GM19455 (cell line): ENCODE results near the gene HCFC1.

Source experiments
- ATAC-seq: cut with Tn5 transposase; IDR thresholded peaks from one replicate; pipeline ENCODE4 v1.9.1; 2021; ENCODE audit not compliant: unreplicated experiment

Gene HCFC1

DNA sequence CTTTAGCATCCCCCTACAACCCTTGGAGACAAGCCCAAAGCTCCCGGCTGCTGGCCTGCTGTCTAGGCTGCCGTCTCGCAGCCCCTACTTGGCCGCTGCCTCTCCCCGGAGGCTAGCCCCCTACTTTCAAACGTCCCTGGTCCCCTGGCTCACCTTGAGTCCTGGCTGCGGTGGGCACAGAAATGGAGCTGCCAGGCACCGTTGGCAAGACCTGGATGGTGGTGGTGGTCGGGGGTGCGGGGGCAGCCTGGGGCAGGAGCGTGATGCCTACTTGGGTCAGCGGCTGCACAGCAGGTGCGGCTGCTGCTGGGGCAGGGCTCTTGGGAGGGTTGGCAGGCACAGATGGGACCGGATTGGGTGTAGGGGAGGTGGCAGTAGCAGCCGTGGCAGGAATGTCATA, 12.0 kb downstream of the HCFC1 start:
- no peak for ATAC-seq

DNA sequence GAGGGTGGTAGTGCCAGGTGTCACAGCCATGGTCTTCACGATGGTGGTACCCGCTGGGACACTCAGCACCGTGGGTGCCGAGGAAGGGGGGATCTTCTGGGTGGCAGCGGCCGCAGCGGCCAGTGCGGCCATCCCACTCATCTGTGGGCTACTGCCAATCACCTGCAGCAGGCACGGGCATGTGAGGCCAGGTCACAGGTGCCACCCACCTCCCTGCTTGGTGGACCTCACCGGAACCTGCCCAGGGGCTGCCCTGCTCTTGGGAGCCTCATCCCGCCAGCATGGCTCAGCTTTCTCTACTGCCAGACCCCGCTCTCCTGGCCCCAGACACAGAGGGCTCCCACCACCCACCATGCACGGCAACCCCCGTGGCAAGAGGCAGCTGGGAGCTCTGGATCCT, 13.0 kb downstream of the HCFC1 start:
- no peak for ATAC-seq

GRCh38 chrX:153957224-153957623, 14.4 kb downstream of the HCFC1 start:
- no peak for ATAC-seq

DNA sequence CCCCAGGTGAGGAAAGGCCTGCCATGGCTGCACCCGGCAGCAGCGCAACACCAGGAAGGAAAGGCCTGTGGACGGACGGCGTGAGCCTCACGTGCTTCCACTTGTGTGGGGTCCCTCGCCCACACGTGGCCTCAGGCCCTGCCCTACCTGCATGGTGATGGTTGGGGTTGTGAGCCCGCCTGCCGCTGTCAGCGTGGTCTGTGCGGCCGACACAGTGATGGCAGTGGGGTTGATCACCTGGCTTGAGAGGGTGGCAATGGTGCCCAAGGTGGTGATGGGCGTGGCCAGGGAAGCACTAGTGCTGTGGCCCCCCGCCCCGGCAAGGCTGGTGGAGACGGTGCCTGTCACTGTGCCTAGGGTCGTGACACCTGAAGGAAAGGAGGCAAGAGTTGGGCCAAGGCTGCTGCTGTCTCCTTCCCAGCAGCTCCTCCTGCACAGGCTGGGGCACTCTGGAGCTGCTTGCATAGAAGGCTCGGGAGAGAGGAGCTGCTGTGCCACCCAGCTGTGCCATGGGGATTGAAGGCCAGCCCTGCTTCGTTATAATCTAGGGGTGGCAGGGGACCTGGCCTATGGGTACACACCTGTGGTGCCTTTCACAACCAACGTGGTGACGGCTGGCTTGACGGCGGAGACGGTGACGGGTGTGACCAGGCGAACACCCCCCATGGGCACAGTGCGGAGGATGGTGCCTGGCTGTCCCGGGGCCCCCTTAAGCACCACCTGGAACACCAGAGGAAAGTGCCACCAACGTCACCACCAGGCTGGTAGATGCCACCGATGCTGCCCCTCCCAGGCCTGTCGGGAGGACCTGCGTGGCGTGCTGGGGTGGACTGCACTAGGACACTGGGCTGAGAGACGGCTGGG, 15.3 kb downstream of the HCFC1 start:
- no peak for ATAC-seq

- ATAC-seq: no peak
Measured at GRCh38 chrX:153955228-153955732, 16.3 kb downstream of the HCFC1 start.

DNA sequence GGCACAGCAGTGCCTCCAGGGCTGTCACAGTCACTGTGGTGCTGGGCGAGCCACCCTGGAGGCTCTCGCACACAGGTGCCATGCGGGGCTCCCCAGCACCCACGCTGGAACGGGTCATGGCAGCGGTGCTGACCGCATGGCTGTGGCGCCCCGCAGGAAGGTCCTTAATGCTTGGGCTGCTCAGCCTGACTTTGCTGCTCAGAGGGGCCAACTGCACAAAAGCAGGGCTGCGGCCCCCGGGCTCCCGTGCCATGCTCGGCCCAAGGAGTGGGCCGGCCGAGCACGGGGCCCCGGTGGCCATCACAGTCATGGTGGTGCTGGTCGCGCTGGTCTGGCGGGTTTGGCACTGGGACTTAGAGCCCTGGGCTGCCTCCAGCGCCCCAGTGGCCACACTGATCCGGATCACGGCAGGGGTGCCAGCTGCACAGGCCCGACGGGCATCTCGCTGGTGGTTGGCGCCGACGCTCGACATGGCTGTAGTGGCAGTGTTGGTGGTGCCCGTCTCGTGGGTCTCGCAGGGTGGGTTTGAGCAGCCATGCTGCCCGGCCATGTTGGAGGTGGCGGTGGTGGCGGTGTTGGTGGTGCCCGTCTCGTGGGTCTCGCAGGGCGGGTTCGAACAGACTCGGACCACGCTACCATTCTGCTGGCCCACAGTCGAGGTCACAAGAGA, 16.9 kb downstream of the HCFC1 start:
- no peak for ATAC-seq

DNA sequence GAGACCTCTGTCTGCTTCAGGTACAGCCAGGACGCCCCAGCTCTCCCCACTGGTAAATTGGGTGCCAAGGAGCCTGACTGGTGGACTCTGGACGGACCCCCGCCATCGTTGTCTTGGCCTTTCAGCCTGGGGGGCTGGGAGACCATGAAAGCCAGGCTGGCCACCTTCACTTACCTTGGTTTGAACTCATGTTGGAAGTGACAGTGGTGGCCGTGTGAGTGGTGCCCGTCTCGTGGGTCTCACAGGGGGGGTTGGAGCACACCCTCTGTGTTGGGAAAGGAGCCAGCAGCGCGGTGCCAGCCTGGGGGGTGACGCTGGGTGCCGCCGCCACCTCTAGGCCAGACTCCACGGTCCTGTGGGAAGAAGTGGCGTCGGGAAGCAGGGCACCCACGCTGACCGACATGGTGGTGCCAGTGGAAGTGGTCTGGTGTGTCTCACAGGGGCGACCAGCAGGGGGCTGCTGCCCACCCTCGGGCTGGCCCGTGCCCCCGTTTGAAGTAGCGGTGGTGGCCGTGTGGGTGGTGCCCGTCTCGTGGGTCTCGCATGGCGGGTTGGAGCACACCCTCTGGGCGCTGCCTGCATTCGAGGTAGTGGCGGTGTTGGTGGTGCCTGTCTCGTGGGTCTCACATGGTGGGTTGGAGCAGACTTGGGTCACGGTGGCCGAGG, 17.6 kb downstream of the HCFC1 start:
- no peak for ATAC-seq

- ATAC-seq: no peak
Measured at GRCh38 chrX:153953342-153953830, 18.2 kb downstream of the HCFC1 start.

GRCh38 chrX:153952373-153953026, 19.1 kb downstream of the HCFC1 start:
- ATAC-seq: no peak

GRCh38 chrX:153951683-153952372, 19.8 kb downstream of the HCFC1 start:
- ATAC-seq: no peak

DNA sequence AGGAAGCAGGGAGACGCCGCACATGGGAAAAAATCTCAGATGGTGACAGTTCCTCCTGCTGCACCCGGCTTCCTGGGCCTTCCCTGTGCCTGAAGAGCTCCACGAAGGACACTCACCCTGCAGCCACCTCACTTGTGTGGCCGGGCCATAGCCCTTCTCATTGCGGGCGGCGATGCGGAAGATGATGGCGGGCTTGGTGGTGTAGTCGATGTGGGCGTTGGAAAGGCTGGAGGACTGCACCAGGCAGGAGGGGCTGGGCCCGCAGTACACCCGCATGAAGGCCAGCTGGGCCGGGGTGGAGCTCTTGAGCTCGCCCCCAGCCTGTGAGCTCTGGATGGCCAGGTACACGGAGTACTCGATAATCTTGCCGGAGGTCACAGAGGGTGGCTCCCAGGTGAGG, 21.5 kb downstream of the HCFC1 start:
- ATAC-seq: no peak

DNA sequence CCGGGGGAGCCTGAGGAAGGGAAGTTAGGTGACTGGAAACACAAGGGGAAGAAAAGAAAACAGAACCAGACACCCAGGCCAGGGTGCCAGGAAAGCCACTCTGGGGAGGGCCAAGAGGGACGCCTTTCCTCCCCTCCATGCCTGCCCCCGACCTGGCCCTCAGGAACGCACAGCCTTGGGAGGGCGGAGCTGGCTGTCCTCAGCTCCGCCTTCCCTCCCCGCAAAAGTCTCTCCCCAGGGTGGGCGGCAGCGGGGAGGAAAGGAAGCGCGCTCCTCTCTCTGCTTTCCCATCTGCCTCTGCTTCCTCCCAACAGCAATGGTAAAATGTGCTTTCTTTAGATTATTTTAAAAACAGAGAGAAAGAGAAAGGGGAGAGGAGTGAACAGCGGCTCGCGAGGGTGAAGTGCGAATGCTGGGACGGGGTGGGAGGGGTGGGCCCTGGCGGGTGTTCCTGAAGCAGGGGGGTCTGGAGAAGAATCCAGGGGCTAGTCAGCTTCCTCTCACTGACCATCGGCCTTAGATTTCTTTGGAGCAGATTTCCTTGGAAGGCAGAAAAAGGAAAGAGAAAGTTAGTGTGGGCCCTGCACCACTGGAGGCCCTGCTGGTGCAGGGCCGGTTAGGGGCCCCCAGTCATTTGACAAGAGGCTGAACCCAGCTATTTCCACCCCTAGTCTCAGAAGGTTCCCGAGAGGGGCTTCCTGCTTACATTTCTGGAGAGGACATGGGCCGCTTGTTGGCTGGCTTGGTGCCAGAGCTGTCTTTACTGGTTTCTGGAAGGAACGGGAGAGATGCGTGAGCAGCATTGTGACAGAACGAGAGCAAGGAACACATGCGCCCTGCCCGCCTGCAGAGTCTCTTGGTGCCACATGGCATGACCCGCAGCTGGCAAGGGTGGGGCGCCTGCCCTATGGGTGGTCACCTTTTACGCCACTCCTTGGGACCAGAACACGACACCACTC, 22.5 kb downstream of the HCFC1 start:
- ATAC-seq: no peak

DNA sequence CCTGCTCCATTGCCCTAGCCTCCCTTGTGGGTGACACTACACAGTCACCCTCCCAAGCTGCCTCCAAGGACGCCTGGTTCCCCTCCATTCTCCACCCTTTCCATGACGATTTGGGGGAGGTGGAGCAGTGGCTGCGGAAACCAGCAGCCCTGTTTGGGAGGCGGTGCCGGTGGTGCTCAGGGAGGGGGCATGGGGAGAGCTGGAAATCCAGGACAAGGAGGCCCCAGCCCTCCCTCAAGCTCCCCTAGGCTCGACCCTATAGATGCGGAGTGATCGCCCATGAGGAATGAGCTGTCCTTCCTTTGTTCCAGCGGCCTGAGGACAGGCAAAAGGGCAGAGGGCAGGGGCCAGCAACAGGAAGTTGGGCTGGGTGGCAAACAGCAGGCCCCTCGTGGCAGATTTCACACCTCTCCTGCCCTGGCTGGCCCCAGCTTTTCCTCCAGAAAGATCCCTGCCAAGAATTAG, 23.6 kb downstream of the HCFC1 start:
- no peak for ATAC-seq

- ATAC-seq: no peak
Measured at GRCh38 chrX:153947009-153947769, 24.4 kb downstream of the HCFC1 start.

- no peak for ATAC-seq
Measured at GRCh38 chrX:153945956-153946943, 25.4 kb downstream of the HCFC1 start.

GRCh38 chrX:153944800-153945150, 26.8 kb downstream of the HCFC1 start:
- ATAC-seq: no peak

- ATAC-seq: no peak
Measured at GRCh38 chrX:153944140-153944799, 27.3 kb downstream of the HCFC1 start, which contains the start of gene RENBP. Gene RENBP (minus strand): TSS chrX:153944643. CDS start chrX:153944610, 33 bp downstream.
